HUDEP-2 (cell line): ENCODE data around the gene PBRM1.
A peak's percentile ranks its signal among the peaks of the same experiment; 100 is the strongest.

ENCODE experiments used
- DNase-seq, 76 experiments: peaks; one replicate each; lab custom pipeline; 2025; ENCODE audit not compliant: unreplicated experiment in 76 of 76; lab: John Stamatoyannopoulos, UW

The PBRM1 gene

DNA sequence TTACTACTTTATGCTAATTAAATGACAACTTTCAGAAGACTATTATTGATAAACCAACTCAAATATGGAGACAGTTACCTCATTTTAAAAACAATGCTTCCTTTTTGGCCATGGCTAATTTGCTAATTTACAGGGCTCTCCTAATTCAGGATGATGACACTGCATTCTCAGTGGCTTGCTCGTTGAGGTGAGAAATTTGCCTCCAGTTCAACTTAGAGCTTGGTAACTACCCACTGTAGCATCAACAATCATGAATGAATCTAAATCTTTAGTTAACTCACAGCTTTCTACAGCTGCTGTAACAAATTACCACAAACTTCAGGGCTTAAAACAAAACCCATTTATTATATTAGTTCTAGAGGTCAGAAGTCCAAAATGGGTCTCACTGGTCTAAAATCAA is 14.0 kb downstream of the PBRM1 start:
- DNase-seq, result no peak

DNA sequence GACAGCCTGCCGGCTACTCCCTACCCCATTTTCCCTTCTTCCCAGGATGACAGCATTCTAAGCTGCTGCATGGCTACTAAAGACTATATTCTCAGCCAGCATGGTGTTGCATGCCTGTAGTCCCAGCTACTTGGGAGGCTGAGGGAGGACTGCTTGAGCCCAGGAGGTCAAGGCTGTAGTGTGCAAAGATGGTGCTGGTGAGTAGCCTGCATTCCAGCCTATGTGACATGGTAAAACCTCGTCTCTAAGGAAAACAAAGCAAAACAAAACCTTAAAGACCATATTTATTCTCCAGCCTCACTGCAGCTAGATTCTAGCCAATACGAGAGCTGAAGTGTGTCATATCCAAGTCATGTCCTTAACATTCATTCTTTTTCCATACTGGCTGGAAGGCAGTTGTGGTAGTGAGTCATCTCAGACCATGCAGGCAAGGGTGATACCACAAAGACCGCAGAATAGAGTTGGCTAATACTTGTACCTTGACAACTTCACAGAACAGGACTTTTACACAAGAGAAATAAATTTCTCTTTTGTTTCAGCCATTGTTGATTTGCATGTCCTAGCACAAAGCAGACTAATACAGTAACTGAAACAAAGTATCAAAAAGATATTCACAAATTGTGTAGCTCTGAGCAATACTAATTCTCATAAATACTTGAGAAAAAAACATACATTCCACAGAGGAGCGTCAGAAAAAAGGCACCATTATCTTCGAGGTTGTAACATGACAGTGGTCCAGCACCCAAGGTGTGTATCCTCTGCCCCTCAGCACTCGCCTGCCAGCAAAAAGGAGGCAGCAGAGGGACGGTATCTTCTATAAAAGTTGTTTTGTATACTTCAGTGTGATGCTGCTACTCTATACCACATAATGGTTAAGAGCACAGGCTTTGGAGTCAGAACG is 14.8 kb downstream of the PBRM1 start:
- DNase-seq, result peak in 28 of 76 experiments; percentile 2 to 64 (median 25)

DNA sequence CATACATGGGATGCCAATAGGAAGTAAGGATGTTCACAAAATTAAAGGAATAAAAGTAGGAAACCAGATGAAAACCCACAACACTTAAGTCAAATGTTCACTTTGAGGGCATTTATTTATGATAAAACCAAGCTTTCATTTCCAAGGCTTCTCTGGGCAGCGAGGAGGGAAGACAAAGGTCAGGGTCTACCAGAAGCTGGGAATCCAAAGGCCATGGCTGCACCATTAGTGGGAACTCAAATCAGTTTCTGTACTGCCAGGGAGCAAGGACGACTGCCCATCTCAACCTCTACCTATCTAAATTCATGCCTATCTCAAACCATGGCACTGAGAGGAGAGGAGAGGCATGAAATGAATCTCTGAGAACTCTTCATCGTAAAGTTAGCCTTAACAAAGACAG is 22.6 kb downstream of the PBRM1 start:
- DNase-seq, result no peak

DNA sequence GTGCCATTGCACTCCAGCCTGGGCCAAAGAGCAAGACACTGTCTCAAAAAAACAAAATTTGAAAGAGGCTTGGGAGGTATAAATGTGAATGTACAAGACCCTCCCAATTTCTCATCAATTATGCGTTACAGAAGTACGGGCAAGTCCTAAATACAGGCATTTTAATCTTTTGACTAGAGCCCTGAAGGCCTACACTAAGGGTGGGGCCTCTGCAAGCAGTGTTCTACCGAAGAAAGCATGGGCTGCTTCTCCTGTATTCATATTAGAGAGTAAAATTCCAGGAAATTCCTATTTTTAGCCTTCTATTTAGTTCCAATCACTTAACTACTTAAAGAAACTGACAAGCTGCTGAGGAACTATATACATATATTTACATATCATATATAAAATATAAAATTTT is 25.7 kb downstream of the PBRM1 start:
- DNase-seq, result no peak

DNA sequence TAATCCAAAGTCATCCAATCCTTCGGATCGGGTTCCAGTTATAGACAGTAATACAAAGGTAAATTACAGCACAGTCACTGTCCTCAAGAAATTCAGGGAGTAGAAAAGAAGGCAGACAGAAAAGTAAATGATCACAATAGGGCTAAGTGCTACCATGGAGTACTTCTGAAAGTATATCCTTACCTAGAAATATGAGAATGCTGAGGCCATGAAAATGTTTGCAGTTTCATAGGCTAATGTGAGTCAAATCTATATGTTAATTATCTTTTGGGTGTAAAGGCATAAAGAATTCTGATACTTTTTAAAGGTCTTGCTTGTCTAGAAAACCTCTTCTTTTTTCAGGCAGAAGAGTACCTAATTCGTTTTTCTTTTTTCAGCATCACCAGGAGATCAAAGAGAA is 29.8 kb downstream of the PBRM1 start:
- DNase-seq, result no peak

DNA sequence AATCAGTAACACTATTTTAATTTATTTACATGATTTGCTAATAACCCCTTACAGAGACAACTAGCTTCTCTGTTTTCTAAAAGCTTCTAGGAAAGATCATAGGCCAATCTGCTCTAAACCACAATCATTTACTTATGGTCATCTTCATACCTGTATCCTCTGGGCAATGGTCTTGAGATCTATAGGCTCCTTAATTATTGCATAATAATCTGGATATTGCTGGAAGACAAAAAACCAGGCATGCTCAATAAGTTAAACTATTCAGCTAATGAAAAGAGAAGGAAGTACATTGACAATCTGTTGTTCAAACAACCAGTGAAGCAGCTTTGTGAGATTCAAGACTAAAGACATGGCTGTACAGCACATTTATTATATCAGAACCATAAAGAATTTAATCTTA is 34.1 kb downstream of the PBRM1 start:
- no peak for DNase-seq

DNA sequence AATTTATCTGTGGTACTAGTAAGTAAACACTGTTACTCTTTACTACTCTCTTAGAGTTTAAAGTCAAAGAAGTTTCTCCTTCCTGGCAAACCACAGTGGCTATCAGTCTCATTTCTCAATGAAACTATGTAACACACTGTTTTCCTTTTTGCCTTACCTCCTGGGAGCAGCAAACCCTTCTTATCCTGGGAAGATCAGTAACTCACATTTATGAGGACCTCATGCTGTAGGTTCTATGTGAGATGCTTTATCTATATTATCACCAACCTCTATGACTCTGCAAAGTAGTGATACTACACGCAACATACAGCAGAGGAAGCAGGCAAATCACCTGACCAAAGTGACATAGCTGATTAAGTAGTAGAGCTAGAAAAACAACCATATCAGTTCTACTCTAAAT is 35.3 kb downstream of the PBRM1 start:
- peak in 23 of 76 experiments; percentile 6 to 63 (median 20) for DNase-seq

DNA sequence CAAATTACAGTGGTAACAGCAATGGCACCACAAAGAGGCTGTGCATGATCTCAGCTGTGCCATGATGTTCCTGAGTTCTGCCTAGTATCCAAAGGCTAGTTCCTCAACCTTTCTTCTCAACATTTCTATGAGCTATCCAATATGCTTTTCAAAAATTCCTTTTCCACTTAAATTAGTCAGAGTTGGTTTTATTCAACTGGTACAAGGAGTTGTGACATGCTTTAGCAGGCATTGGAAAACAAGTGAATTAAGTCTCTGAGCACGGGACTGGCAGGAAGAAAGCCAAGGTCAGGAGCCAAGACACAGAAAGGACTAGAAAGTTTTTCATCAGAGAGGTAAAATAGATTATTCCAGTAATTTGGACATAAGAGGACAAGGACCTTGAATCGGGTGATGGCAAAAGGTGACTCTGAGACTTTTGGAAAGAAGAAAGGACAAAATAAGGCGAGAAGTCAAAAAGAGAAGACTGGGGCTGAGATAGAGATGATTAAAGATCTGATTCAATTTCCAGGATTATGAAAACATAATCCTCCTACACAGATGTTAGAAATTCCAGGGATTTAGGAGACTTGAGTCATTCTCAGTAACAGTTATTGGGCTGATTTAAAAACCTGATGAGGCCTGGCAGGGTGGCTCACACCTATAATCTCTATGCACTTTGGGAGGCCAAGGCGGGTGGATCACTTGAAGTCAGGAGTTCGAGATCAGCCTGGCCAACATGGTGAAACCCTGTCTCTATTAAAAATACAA is 36.1 kb downstream of the PBRM1 start:
- DNase-seq, result no peak

DNA sequence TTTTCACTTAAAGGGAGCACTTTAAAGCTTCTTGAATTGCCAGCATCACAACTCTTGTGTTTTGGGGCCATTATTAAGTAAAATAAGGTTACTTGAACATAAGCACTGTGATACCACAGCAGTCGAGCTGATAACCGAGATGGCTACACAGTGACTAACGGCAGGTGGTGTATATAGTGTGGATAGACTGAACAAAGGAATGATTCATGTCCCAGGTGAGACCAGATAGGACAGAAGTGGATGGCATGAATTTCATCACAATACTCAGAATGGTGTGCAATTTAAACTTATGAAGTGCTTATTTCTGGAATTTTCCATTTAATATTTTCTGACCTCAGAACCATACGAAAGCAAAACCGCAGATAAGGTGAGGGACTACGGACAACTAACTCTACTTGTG is 40.2 kb downstream of the PBRM1 start:
- no peak for DNase-seq

DNA sequence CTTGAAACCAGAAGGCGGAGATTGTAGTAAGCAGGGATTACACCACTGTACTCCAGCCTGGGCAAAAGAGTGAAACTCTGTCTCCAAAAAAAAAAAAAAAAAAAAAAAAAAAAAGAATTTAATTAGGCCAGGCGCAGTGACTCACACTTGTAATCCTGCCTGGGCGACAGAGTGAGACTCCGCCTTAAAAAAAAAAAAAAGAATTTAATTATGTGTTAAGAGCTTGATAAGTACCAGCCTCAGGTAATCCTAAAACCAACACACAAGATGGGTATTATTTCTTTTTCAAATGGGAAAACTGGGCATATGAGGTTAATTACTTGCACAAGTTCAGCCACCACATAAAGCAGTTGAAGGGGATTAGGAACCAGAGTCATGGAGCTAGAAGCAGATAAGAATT is 49.0 kb downstream of the PBRM1 start:
- no peak for DNase-seq

DNA sequence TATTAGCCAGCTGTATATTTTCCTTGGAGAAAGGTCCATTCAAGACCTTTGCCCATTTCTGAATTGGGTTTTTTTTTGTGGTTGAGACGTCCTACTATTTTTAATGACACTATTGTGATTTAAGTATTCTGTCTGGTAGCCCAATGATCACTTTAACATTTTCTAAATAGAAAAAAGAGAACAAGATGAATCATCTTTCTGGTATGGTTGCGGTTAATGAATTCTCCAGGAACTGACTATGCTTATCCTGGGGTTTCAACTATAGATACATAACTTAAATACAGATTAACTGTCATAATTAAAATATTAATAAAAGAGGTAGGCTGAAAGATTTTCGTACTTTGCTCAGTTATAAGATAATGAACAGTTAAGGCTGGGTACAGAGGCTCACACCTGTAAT is 51.9 kb downstream of the PBRM1 start:
- no peak for DNase-seq

DNA sequence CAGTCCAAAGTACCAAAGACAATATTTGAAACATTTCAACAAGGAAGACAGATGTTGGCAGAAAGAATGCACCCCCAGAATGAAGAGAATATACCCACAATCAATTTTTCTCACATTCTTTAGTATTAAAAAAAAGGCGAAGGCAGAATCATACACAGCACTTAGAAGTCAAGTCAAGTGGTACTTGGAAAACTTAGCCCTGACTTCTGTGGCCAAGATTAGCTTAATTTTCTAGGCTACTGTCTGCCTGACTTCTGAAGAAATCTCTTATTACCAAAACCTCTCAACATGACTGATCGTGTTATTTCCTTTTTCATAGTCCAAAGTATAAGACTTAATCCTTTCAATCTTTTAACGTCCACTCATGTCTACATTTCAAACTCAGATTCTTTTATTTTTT is 60.7 kb downstream of the PBRM1 start:
- DNase-seq, result no peak

DNA sequence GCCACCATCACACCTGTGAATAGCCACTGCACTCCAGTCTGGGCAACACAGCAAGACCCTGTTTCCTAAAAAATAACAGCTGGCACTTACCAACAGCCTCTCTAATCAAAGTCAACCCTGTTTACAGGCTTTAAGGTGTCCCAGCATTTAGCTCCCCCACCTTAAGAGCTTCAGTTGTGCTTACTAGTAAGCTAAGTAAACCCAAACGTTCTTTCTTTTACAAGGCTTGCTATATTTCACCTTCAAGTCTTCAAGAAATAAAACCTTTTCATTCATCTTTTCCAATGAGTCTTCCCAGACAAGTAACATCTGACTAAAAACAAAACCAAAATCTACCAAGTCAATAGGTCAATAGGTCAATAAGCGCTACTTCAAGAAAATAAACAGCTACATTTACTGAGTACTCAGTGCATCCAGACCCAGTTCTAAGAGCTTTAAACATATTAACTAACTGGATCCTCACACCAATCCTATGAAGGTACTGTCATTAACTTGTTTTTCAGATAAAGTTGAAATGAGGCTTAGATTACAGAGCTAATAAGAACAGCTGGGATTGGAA is 62.4 kb downstream of the PBRM1 start:
- DNase-seq, result no peak

DNA sequence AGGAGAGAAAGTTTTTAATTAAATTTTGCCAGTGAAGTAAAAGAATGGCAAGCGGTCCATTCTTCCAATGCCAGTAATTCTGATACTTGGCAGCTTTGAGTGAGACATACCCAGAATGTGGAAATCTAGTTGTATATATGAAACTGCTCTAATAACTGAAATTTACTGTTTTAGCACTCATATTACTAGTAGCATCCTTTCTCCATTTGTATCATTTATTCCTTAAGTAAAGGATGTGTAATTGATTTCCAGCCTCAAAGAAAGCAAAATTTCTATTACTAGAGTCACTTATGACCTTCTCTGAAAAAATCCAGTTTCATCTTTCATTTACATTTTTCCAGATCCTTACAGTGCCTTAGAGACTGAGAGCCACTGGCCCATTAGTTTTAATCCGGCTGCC is 65.1 kb downstream of the PBRM1 start:
- DNase-seq, result no peak

DNA sequence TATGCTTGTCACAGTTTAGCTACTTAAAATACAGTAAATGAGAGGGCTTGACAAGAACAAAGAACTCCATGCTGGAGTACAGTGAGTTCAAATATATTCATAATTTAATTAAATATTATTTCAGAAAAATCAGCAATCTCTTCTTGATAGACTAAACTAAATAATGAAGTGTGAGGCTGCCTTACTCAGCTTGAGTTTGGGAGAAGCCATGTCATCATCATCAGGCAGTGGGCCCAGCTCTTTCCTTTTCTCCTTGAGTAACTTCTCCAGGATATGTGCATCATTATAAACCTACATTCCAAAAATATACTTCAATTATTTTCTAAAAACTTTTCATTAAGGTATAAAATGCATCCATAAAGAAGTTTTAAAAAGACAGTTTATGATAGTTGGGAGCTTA is 70.5 kb downstream of the PBRM1 start:
- DNase-seq, result no peak

DNA sequence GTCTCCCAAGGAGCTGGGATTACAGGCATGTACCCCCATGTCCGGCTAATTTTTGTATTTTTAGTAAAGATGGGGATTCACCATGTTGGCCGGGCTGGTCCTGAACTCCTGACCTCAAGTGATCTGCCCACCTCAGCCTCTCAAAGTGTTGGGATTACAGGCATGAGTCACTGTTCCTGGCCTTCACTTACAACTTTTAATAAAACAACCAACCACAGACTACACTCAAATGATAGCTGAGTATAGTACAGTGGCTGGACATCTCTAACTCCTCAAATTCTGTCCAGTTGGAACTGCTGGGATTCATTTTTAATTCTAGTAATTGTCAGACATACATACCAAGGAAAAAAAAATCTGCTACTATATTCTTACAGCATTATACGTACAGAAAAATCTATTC is 71.0 kb downstream of the PBRM1 start:
- DNase-seq, result no peak

DNA sequence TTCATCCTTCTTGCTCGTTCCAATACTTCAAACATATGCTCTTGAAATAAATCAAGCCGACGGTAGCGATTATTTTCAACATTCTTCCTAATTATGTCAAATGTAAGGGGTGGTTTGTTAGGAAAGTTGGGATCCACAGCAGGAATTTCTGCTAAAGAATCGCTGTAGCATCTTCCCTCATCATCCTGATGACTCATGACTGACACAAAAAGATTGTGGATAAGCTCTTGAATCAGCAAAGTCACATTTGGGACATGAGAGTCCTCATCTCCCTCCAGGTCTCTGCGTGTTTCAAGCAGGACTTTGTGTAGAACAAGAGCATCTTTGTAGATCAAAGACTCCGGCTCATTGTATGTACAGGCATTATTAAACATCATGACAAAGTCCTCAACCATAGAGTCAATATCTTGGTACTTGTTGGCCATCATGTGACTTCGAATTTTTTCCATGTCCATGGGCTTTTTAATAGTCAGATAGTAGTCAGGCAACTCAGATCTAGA is 76.3 kb downstream of the PBRM1 start:
- DNase-seq, result no peak

DNA sequence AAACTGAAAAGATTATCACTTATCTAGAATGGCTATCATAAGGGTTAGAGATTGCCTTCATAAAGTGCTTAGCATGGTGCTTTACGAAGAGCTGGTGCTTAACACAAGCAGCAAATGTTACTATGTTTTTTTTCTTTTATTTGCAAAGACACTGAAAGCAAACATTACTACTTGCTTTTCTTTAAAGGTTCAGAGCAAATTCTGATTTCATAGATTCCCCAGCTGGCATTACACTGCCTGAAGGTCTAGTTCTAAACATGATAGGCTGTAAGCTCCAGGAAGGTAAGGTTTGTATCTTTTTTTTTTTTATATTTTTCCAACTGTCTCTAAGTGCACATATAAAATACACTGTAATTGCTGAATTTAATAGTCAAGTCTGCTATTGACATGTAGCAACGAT is 77.4 kb downstream of the PBRM1 start:
- no peak for DNase-seq

DNA sequence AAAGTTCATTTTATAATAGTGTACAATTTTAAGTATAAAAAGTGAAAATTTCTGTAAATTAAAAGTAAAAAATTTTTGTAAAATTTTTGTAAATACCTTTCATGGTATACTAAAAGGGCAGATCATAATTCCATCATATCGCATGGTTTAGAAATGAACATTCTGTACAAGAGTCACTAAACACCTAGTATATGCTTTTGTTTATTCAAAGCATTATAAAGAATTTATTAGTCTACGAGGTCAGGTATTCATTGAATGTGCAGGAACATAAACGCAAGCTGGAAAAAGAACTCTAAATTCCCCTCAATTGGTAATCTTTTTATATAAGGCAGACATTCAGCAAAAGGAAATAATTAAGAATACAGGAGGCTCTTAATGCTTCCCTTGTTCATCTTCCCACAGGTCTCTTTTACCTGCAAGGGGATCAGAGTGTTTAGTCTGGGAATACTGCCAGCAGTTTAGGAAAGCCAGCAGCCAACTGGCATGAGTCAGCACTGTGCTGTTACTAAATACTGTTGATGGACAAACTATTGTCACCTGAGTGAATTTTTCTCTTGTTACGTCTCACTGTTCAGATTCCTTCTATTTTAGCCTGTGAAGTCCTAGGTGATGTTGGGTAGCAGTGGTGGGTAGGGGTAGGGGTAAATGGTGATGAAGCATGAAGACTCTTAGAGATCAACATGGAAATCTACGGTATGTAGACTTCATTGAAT is 79.2 kb downstream of the PBRM1 start:
- peak in 3 of 76 experiments; percentile 5 to 21 (median 8) for DNase-seq

DNA sequence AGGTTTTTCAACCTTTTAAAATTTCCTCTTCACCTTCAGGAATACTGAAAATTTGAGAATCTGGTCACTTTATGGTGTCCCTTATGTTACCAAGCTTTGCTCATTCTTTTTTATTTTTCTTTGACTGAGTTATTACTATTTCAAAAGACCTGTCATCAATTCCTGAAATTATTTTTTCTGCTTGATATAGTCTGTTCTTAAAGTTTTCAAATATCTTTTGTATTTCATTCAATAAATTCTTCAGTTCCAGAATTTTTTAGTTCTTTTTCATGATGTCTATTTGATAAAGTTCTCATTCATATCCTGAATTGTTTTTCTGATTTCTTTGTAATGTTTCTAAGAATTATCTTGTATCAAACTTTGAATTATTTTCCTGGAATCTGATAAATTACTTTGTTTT is 85.5 kb downstream of the PBRM1 start:
- no peak for DNase-seq
